HepG2 (cell line): Measurements from ENCODE around the gene RIOK3. TPM values are rescaled to one million over a fixed set of nuclear protein-coding genes. Genes with fewer than 3 reads are reported as not detected.
A peak's percentile ranks its signal among the peaks of the same experiment; 100 is the strongest.

Experiments
- AGO2 ChIP-seq: fragments of 200-400 bp; formaldehyde crosslinking; optimal IDR thresholded peaks from 2 replicates; pipeline ENCODE3; 2017; ENCODE audit warnings: mild to moderate bottlenecking, low read depth, low read length, moderate library complexity
- TARDBP ChIP-seq: sonication (generic); formaldehyde crosslinking; IDR thresholded peaks from 2 replicates; pipeline ENCODE4 v1.8.0; 2022; ENCODE audit warnings: mild to moderate bottlenecking, missing genetic modification reagents
- TCF12 ChIP-seq, 2 experiments: fragments of 450-650 bp in 1 of 2; sonication (generic) in 1 of 2; formaldehyde crosslinking in 1 of 2; IDR thresholded peaks; 2 replicates each; pipeline versions ENCODE4 v1.6.1 to v1.8.0; 2017 to 2022; ENCODE audit warnings: antibody characterized with exemption in 1 of 2, mild to moderate bottlenecking in 1 of 2, missing genetic modification reagents in 1 of 2, moderate library complexity in 1 of 2
- ZNF343 ChIP-seq: sonication (generic); formaldehyde crosslinking; IDR thresholded peaks from 2 replicates; pipeline ENCODE4 v1.4.0; 2020; ENCODE audit warnings: mild to moderate bottlenecking, missing genetic modification reagents
- ZNF350 ChIP-seq: sonication (generic); formaldehyde crosslinking; IDR thresholded peaks from 2 replicates; pipeline ENCODE4 v1.4.0; 2020; ENCODE audit warnings: mild to moderate bottlenecking, low read depth, missing genetic modification reagents, borderline replicate concordance
- ZNF776 ChIP-seq: sonication (generic); formaldehyde crosslinking; IDR thresholded peaks from 2 replicates; pipeline ENCODE4 v1.4.0; 2020; ENCODE audit warnings: mild to moderate bottlenecking, missing genetic modification reagents
- ZNF891 ChIP-seq: sonication (generic); formaldehyde crosslinking; IDR thresholded peaks from 2 replicates; pipeline ENCODE4 v1.5.0; 2020; ENCODE audit warnings: mild to moderate bottlenecking, missing genetic modification reagents
- polyA plus RNA-seq, 8 experiments: library from polyadenylated mRNA; depleted of rRNA in 3 of 8; stranded (reverse) in 7 of 8; unstranded in 1 of 8; fragments of >200 nt; fragmentation: Illumina TruSeq in 4 of 8; extraction: Trizol in 4 of 8; gene quantifications; 2 replicates each; pipeline versions ENCODE4 v1.2.1 to v1.2.3, GENCODE V29; 2011 to 2016; ENCODE audit warnings: low read depth in 4 of 8, missing spikeins in 1 of 8, mixed read lengths in 1 of 8; ENCODE audit not compliant: insufficient read depth in 1 of 8
- total RNA-seq, 5 experiments: library from RNA; depleted of rRNA; stranded (reverse); fragments of >200 nt; fragmentation: Illumina TruSeq; extraction: Trizol; gene quantifications; 2 replicates each; pipeline ENCODE4 v1.2.3, GENCODE V29; 2016; ENCODE audit warnings: low read depth in 1 of 5
- TF ChIP-seq, protein P1 (sequence below): IDR thresholded peaks from 2 replicates; pipeline ENCODE4 v1.6.1; 2018; ENCODE audit warnings: missing genetic modification reagents, mild to moderate bottlenecking, missing compliant biosample characterization
- TF ChIP-seq, protein P2 (sequence below): IDR thresholded peaks from 2 replicates; pipeline ENCODE4 v1.6.1; 2016
- TF ChIP-seq, protein P3 (sequence below): sonication (generic); formaldehyde crosslinking; IDR thresholded peaks from 2 replicates; pipeline ENCODE4 v1.5.1; 2020; ENCODE audit warnings: missing genetic modification reagents, mild to moderate bottlenecking, borderline replicate concordance
- TF ChIP-seq, protein P4 (sequence below): IDR thresholded peaks from 2 replicates; pipeline ENCODE4 v1.6.1; 2016; ENCODE audit warnings: low read depth
- TF ChIP-seq, protein P5 (sequence below), 2 experiments: sonication (generic) in 1 of 2; formaldehyde crosslinking in 1 of 2; IDR thresholded peaks; 2 replicates each; pipeline versions ENCODE4 v1.4.0 to v1.6.1; 2016 to 2020; ENCODE audit warnings: borderline replicate concordance in 1 of 2, low read depth in 1 of 2, mild to moderate bottlenecking in 1 of 2, missing genetic modification reagents in 1 of 2
- TF ChIP-seq, protein P6 (sequence below): sonication (generic); formaldehyde crosslinking; conservative IDR thresholded peaks from 2 replicates; pipeline ENCODE4 v1.4.0; 2020; ENCODE audit warnings: mild to moderate bottlenecking, missing genetic modification reagents, moderate library complexity

Gene RIOK3
- total and polyA plus RNA-seq, 2 of the 13 experiments (the other 11 are each of a cell fraction or from before 2014, with no cell fraction given): 26.7 to 36.0 TPM

DNA sequence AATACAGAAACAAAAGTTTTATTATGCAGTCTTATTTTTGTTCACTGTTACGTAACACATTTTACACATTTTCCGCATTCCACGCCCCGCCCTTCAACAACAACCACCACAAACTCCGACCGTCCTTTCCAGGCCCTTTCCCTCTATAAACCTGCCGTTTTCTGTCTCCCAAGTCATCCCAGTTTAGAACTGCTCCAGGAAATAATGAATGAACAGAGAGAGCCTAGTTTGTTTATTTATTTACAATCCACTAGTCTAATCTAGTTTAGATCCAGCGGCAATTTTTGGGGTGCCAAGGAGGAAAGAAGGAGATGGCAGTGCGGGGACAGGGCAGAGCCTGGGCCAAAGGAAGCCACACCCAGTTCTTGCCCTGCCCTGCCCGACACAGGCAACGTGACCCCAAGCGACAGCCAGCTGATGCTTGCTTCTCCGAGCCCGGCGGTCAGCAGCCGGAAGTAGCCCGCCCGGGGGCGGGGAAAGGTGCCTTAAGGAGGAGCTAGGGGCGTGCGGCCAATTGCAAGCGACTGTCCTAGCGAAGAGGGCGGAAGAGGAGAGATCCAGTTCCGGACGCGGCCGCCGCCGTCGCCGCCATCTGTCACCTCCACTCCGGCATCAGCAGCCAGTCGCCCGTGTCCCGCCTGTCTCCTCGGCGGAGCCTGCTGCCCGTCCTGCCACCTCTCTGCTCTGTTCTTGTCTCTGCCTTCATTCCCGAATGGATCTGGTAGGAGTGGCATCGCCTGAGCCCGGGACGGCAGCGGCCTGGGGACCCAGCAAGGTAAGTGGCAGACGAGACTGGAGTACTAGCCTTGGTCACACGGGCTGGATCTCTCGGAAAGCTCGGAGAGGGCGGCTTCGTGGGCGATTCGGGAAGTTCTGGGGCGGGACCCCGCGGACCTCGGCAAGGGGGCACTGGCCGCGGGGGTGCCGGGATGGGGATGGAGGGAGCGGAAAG, at the start of gene RIOK3 (continued):
- TF ChIP-seq, protein P1, sequence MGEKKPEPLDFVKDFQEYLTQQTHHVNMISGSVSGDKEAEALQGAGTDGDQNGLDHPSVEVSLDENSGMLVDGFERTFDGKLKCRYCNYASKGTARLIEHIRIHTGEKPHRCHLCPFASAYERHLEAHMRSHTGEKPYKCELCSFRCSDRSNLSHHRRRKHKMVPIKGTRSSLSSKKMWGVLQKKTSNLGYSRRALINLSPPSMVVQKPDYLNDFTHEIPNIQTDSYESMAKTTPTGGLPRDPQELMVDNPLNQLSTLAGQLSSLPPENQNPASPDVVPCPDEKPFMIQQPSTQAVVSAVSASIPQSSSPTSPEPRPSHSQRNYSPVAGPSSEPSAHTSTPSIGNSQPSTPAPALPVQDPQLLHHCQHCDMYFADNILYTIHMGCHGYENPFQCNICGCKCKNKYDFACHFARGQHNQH: peak; percentile 46; the same call in 1 of the 2 replicates
- TF ChIP-seq, protein P2, sequence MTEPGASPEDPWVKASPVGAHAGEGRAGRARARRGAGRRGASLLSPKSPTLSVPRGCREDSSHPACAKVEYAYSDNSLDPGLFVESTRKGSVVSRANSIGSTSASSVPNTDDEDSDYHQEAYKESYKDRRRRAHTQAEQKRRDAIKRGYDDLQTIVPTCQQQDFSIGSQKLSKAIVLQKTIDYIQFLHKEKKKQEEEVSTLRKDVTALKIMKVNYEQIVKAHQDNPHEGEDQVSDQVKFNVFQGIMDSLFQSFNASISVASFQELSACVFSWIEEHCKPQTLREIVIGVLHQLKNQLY (CRISPR knock-in tag): no peak
- TF ChIP-seq ZNF350 (CRISPR knock-in tag) (peak; percentile 73; the same call in 1 of the 2 replicates), TCF12 (IDR thresholded peaks at IDR 0.05) (no peak), TCF12 (CRISPR knock-in tag; IDR thresholded peaks at IDR 0.05) (0 out of 2 replicates have a peak, but pooled peaks have one; percentile 35), ZNF891 (CRISPR knock-in tag) (peak; percentile 85; the same call in 1 of the 2 replicates), ZNF776 (CRISPR knock-in tag) (peak; percentile 72; the same call in 1 of the 2 replicates), TARDBP (peak; percentile 63; the same call in 1 of the 2 replicates), ZNF343 (CRISPR knock-in tag) (peak; percentile 86), AGO2 (peak; percentile 62)
- TF ChIP-seq, protein P3, sequence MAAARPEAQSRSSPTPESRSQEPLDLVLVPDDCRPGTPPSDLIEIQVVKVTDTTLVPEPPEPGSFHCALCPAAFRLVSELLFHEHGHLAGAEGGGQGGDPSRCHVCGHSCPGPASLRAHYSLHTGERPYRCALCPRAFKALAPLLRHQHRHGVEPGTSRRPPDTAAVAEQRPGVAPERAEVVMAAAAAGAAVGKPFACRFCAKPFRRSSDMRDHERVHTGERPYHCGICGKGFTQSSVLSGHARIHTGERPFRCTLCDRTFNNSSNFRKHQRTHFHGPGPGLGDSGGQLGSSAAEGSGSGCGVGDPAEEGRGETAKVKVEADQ (CRISPR knock-in tag): 0 out of 2 replicates have a peak, but pooled peaks have one; percentile 68
- TF ChIP-seq, protein P4, sequence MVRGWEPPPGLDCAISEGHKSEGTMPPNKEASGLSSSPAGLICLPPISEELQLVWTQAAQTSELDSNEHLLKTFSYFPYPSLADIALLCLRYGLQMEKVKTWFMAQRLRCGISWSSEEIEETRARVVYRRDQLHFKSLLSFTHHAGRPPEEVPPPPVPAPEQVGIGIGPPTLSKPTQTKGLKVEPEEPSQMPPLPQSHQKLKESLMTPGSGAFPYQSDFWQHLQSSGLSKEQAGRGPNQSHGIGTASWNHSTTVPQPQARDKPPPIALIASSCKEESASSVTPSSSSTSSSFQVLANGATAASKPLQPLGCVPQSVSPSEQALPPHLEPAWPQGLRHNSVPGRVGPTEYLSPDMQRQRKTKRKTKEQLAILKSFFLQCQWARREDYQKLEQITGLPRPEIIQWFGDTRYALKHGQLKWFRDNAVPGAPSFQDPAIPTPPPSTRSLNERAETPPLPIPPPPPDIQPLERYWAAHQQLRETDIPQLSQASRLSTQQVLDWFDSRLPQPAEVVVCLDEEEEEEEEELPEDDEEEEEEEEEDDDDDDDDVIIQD (CRISPR knock-in tag): 0 out of 2 replicates have a peak, but pooled peaks have one; percentile 69
- TF ChIP-seq, protein P5, sequence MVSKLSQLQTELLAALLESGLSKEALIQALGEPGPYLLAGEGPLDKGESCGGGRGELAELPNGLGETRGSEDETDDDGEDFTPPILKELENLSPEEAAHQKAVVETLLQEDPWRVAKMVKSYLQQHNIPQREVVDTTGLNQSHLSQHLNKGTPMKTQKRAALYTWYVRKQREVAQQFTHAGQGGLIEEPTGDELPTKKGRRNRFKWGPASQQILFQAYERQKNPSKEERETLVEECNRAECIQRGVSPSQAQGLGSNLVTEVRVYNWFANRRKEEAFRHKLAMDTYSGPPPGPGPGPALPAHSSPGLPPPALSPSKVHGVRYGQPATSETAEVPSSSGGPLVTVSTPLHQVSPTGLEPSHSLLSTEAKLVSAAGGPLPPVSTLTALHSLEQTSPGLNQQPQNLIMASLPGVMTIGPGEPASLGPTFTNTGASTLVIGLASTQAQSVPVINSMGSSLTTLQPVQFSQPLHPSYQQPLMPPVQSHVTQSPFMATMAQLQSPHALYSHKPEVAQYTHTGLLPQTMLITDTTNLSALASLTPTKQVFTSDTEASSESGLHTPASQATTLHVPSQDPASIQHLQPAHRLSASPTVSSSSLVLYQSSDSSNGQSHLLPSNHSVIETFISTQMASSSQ (IDR thresholded peaks at IDR 0.05; ENCODE audit: low read depth): no peak
- TF ChIP-seq, protein P5 (CRISPR knock-in tag; IDR thresholded peaks at IDR 0.05; ENCODE audit: borderline replicate concordance): peak; percentile 60; the same call in 1 of the 2 replicates
- TF ChIP-seq, protein P6, sequence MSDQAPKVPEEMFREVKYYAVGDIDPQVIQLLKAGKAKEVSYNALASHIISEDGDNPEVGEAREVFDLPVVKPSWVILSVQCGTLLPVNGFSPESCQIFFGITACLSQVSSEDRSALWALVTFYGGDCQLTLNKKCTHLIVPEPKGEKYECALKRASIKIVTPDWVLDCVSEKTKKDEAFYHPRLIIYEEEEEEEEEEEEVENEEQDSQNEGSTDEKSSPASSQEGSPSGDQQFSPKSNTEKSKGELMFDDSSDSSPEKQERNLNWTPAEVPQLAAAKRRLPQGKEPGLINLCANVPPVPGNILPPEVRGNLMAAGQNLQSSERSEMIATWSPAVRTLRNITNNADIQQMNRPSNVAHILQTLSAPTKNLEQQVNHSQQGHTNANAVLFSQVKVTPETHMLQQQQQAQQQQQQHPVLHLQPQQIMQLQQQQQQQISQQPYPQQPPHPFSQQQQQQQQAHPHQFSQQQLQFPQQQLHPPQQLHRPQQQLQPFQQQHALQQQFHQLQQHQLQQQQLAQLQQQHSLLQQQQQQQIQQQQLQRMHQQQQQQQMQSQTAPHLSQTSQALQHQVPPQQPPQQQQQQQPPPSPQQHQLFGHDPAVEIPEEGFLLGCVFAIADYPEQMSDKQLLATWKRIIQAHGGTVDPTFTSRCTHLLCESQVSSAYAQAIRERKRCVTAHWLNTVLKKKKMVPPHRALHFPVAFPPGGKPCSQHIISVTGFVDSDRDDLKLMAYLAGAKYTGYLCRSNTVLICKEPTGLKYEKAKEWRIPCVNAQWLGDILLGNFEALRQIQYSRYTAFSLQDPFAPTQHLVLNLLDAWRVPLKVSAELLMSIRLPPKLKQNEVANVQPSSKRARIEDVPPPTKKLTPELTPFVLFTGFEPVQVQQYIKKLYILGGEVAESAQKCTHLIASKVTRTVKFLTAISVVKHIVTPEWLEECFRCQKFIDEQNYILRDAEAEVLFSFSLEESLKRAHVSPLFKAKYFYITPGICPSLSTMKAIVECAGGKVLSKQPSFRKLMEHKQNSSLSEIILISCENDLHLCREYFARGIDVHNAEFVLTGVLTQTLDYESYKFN (CRISPR knock-in tag): peak; percentile 63; the same call in 1 of the 2 replicates
